ENCODE measurements around the gene NFASC.

DNA sequence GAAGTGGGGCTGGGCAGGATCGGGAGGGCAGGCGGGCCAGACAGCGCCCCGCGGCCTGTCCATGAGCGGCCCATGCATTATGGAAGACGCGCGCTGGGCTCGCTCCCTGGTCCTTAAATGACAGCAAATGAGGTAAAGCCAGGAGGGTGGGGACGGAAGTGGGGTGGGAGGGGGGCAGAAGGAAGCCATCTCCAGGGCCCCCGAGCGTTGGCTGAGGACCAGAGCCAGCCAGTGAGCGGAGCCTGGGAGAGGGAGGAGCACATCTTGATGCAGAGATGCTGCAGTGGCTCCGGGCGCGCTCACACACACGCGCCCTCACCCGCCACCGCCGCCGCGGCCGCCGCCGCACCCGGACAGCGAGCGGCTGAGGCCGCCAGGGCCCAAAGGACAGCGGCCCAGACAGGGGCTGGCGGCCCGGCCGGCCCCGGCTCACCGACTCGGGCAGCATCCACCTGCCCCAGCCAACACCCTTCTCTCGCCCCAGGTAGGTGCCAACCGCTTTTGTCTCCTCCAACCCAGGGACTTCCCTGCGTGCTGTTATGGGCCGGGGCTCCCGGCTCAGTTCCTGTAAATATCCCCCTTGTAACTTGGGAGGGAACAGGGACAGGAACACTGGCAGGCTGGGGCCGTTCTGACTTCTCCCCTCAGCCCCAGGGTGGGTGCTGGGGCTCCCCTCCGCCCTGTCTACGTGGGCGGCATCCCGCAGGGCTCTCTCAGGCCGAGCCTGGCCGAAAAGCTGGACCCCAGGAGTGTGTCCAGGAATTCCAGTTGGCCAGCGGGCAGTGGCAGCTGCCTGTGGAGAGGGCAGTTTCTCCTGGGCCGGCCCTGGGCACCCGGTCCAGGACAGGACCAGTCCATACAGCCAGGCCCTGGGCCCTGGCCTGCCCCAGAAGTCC is 172.5 kb downstream of the NFASC start, which contains the start of gene CNTN2:
- TF ChIP-seq, protein P1, sequence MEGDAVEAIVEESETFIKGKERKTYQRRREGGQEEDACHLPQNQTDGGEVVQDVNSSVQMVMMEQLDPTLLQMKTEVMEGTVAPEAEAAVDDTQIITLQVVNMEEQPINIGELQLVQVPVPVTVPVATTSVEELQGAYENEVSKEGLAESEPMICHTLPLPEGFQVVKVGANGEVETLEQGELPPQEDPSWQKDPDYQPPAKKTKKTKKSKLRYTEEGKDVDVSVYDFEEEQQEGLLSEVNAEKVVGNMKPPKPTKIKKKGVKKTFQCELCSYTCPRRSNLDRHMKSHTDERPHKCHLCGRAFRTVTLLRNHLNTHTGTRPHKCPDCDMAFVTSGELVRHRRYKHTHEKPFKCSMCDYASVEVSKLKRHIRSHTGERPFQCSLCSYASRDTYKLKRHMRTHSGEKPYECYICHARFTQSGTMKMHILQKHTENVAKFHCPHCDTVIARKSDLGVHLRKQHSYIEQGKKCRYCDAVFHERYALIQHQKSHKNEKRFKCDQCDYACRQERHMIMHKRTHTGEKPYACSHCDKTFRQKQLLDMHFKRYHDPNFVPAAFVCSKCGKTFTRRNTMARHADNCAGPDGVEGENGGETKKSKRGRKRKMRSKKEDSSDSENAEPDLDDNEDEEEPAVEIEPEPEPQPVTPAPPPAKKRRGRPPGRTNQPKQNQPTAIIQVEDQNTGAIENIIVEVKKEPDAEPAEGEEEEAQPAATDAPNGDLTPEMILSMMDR (tag by site-specific recombination; IDR thresholded peaks at IDR 0.05) = no peak
- TF ChIP-seq, protein P2, sequence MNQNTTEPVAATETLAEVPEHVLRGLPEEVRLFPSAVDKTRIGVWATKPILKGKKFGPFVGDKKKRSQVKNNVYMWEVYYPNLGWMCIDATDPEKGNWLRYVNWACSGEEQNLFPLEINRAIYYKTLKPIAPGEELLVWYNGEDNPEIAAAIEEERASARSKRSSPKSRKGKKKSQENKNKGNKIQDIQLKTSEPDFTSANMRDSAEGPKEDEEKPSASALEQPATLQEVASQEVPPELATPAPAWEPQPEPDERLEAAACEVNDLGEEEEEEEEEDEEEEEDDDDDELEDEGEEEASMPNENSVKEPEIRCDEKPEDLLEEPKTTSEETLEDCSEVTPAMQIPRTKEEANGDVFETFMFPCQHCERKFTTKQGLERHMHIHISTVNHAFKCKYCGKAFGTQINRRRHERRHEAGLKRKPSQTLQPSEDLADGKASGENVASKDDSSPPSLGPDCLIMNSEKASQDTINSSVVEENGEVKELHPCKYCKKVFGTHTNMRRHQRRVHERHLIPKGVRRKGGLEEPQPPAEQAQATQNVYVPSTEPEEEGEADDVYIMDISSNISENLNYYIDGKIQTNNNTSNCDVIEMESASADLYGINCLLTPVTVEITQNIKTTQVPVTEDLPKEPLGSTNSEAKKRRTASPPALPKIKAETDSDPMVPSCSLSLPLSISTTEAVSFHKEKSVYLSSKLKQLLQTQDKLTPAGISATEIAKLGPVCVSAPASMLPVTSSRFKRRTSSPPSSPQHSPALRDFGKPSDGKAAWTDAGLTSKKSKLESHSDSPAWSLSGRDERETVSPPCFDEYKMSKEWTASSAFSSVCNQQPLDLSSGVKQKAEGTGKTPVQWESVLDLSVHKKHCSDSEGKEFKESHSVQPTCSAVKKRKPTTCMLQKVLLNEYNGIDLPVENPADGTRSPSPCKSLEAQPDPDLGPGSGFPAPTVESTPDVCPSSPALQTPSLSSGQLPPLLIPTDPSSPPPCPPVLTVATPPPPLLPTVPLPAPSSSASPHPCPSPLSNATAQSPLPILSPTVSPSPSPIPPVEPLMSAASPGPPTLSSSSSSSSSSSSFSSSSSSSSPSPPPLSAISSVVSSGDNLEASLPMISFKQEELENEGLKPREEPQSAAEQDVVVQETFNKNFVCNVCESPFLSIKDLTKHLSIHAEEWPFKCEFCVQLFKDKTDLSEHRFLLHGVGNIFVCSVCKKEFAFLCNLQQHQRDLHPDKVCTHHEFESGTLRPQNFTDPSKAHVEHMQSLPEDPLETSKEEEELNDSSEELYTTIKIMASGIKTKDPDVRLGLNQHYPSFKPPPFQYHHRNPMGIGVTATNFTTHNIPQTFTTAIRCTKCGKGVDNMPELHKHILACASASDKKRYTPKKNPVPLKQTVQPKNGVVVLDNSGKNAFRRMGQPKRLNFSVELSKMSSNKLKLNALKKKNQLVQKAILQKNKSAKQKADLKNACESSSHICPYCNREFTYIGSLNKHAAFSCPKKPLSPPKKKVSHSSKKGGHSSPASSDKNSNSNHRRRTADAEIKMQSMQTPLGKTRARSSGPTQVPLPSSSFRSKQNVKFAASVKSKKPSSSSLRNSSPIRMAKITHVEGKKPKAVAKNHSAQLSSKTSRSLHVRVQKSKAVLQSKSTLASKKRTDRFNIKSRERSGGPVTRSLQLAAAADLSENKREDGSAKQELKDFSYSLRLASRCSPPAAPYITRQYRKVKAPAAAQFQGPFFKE (tag by site-specific recombination; IDR thresholded peaks at IDR 0.05; ENCODE audit: borderline replicate concordance) = no peak
